ENCODE results near the gene ZCCHC4. TPM values are rescaled to one million over a fixed set of nuclear protein-coding genes. Genes with fewer than 3 reads are reported as not detected.

Gene ZCCHC4
- total and polyA plus RNA-seq, 7 donors: 3.5 to 21.8 (median 9.1) TPM

GRCh38 chr4:25284466-25284865, 28.1 kb upstream of the ZCCHC4 start:
- DNase-seq: no peak
- Histone ChIP-seq H3K27me3 (no peaks in the 10 kb centered on the region), H3K4me1 (no peaks in the 10 kb centered on the region), H3K9me3 (no peaks in the 10 kb centered on the region), H3K4me3 (no peak overlapping the region), H3K36me3 (peaks cover 0 to 16% (median 3%) of the 10 kb centered on the region in 4 donors), H3K27ac (no peak overlapping the region)
- TF ChIP-seq POLR2A (IDR thresholded peaks at IDR 0.05) (no peak), EP300 (IDR thresholded peaks at IDR 0.05) (no peak), POLR2AphosphoS5 (IDR thresholded peaks at IDR 0.05) (no peak), CTCF (IDR thresholded peaks at IDR 0.05) (no peak)
- 74 to 81% methylated on average over 3 of the region's 3 CpGs for WGBS, 2 donors
- intact Hi-C loops (cut with DNase I): no loop called here

- WGBS, 2 donors: 81 to 86% methylated on average over 11 of the region's 11 CpGs
- no peaks in the 10 kb centered on the region for H3K36me3 ChIP-seq
- H3K27ac ChIP-seq: no peak overlapping the region
- intact Hi-C loops (cut with DNase I): no loop called here
- no peak overlapping the region for H3K4me3 ChIP-seq
- H3K4me1 ChIP-seq: no peaks in the 10 kb centered on the region
- TF ChIP-seq CTCF (IDR thresholded peaks at IDR 0.05): no peak
- no peak for TF ChIP-seq EP300 (IDR thresholded peaks at IDR 0.05)
- no peak for TF ChIP-seq POLR2AphosphoS5 (IDR thresholded peaks at IDR 0.05)
- TF ChIP-seq POLR2A (IDR thresholded peaks at IDR 0.05): no peak
- DNase-seq: no peak
- no peaks in the 10 kb centered on the region for H3K9me3 ChIP-seq
- H3K27me3 ChIP-seq: no peaks in the 10 kb centered on the region
Measured at GRCh38 chr4:25290490-25291067, 22.0 kb upstream of the ZCCHC4 start.

GRCh38 chr4:25291158-25291733, 21.3 kb upstream of the ZCCHC4 start:
- Histone ChIP-seq H3K9me3 (no peaks in the 10 kb centered on the region), H3K27me3 (no peaks in the 10 kb centered on the region), H3K36me3 (no peaks in the 10 kb centered on the region), H3K4me1 (no peaks in the 10 kb centered on the region), H3K27ac (no peak overlapping the region), H3K4me3 (no peak overlapping the region)
- intact Hi-C loops (cut with DNase I): no loop called here
- DNase-seq: no peak
- WGBS, 2 donors: 79 to 82% methylated on average over 12 of the region's 12 CpGs
- TF ChIP-seq EP300 (IDR thresholded peaks at IDR 0.05) (no peak), POLR2A (IDR thresholded peaks at IDR 0.05) (no peak), CTCF (IDR thresholded peaks at IDR 0.05) (no peak), POLR2AphosphoS5 (IDR thresholded peaks at IDR 0.05) (no peak)

- H3K9me3 ChIP-seq: no peaks in the 10 kb centered on the region
- TF ChIP-seq POLR2A (IDR thresholded peaks at IDR 0.05): no peak
- TF ChIP-seq CTCF (IDR thresholded peaks at IDR 0.05): no peak
- TF ChIP-seq POLR2AphosphoS5 (IDR thresholded peaks at IDR 0.05): no peak
- no peak for TF ChIP-seq EP300 (IDR thresholded peaks at IDR 0.05)
- DNase-seq: no peak
- 71 to 90% methylated on average over 5 of the region's 5 CpGs for WGBS, 2 donors
- H3K27me3 ChIP-seq: no peaks in the 10 kb centered on the region
- no peaks in the 10 kb centered on the region for H3K4me1 ChIP-seq
- no peak overlapping the region for H3K4me3 ChIP-seq
- intact Hi-C loops (cut with DNase I): no loop called here
- H3K27ac ChIP-seq: no peak overlapping the region
- no peaks in the 10 kb centered on the region for H3K36me3 ChIP-seq
Measured at GRCh38 chr4:25297528-25298242, 14.9 kb upstream of the ZCCHC4 start.
